ENCODE data around the gene RFTN1. TPM values are rescaled to one million over a fixed set of nuclear protein-coding genes. Genes with fewer than 3 reads are reported as not detected.

The RFTN1 gene
- total and polyA plus RNA-seq, 12 donors, result 8.3 to 35.7 (median 17.4) TPM

GRCh38 chr3:16486201-16486600 lies 27.3 kb downstream of the RFTN1 start:
- DNase-seq, result no peak
- TF ChIP-seq POLR2A (IDR thresholded peaks at IDR 0.05), result no peak
- no peak for TF ChIP-seq CTCF (IDR thresholded peaks at IDR 0.05)
- Histone ChIP-seq H3K4me1 (replicated peaks in 1 of 2) (peaks cover 0 to 28% of the 10 kb centered on the region in 2 donors), H3K4me3 (no peak overlapping the region), H3K9me3 (replicated peaks in 1 of 3) (no peaks in the 10 kb centered on the region), H3K27me3 (no peaks in the 10 kb centered on the region), H3K36me3 (replicated peaks in 1 of 2) (no peaks in the 10 kb centered on the region), H3K27ac (no peak overlapping the region)
- intact Hi-C loops (cut with DNase I), result no loop called here
- 55 to 82% (median 77%) methylated on average over 2 of the region's 2 CpGs for WGBS, 4 donors

- intact Hi-C loops (cut with DNase I), result no loop called here
- Histone ChIP-seq H3K4me1 (replicated peaks in 1 of 2) (peaks cover 0 to 30% of the 10 kb centered on the region in 2 donors), H3K36me3 (replicated peaks in 1 of 2) (no peaks in the 10 kb centered on the region), H3K4me3 (no peak overlapping the region), H3K27me3 (no peaks in the 10 kb centered on the region), H3K27ac (peak overlapping the region in 2 of 5 donors; percentile 49 to 70), H3K9me3 (replicated peaks in 1 of 3) (no peaks in the 10 kb centered on the region)
- no peak for DNase-seq
- 87 to 91% (median 89%) methylated on average over 5 of the region's 5 CpGs for WGBS, 4 donors
- TF ChIP-seq CTCF (IDR thresholded peaks at IDR 0.05), result no peak
- TF ChIP-seq POLR2A (IDR thresholded peaks at IDR 0.05), result no peak
These were observed 28.0 kb downstream of the RFTN1 start for GRCh38 chr3:16485395-16485992.

GRCh38 chr3:16484984-16485383 lies 28.5 kb downstream of the RFTN1 start:
- peak overlapping the region in 3 of 5 donors; percentile 49 to 70 (median 49) for H3K27ac ChIP-seq
- TF ChIP-seq CTCF (IDR thresholded peaks at IDR 0.05) (no peak), POLR2A (IDR thresholded peaks at IDR 0.05) (no peak)
- intact Hi-C loops (cut with DNase I), result no loop called here
- peaks cover 0 to 30% of the 10 kb centered on the region in 2 donors for H3K4me1 ChIP-seq (replicated peaks in 1 of 2)
- DNase-seq, result no peak
- WGBS, 4 donors, result 61 to 73% (median 69%) methylated on average over 2 of the region's 2 CpGs
- H3K9me3 ChIP-seq (replicated peaks in 1 of 3), result no peaks in the 10 kb centered on the region
- no peak overlapping the region for H3K4me3 ChIP-seq
- no peaks in the 10 kb centered on the region for H3K27me3 ChIP-seq
- H3K36me3 ChIP-seq (replicated peaks in 1 of 2), result no peaks in the 10 kb centered on the region

- Histone ChIP-seq H3K9me3 (replicated peaks in 1 of 3) (no peaks in the 10 kb centered on the region), H3K27me3 (no peaks in the 10 kb centered on the region), H3K4me1 (replicated peaks in 1 of 2) (peaks cover 0 to 30% of the 10 kb centered on the region in 2 donors), H3K4me3 (no peak overlapping the region), H3K27ac (peak overlapping the region in 2 of 5 donors; percentile 49 to 70), H3K36me3 (replicated peaks in 1 of 2) (no peaks in the 10 kb centered on the region)
- TF ChIP-seq POLR2A (IDR thresholded peaks at IDR 0.05) (no peak), CTCF (IDR thresholded peaks at IDR 0.05) (no peak)
- intact Hi-C loops (cut with DNase I), result no loop called here
- peak; percentile 34 to 89 (median 61) for DNase-seq
- 49 to 60% (median 58%) methylated on average over 6 of the region's 6 CpGs for WGBS, 4 donors
These were observed 29.3 kb downstream of the RFTN1 start for GRCh38 chr3:16484216-16484615.
